Measurements from ENCODE around the gene TSPO2. TPM values are rescaled to one million over a fixed set of nuclear protein-coding genes. Genes with fewer than 3 reads are reported as not detected.

TSPO2 gene
- total RNA-seq, 2 donors from 2014 or later, result not detected

DNA sequence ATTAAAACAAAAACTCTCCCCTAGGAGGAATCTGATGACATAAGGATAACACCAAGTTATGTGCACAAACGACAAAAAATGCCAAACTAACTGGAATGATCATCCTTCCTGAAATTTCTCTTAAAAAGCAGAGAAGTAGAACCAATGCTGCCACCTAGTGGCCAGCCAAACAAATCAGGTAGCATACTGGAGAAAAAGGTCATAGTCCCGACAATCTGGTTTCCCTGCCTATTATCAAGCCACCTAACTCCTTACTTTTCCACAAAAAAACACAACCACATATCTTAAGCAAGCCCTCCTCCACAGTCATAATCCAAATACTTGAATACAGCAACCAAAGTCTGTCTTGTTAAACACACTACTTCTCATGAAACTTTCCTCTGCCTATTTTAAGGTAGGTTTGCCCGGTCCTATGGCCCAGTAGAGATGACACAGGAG, 24.6 kb downstream of the TSPO2 start:
- peaks cover 0 to 30% of the 10 kb centered on the region in 2 donors for H3K4me1 ChIP-seq
- TF ChIP-seq CTCF (IDR thresholded peaks at IDR 0.05), result peak; percentile 83 to 89
- H3K4me3 ChIP-seq, result no peak overlapping the region
- DNase-seq (ENCODE audit: low spot score), result peak; percentile 85
- H3K36me3 ChIP-seq, result peaks cover 49% of the 10 kb centered on the region
- H3K27me3 ChIP-seq, result no peaks in the 10 kb centered on the region
- no peaks in the 10 kb centered on the region for H3K9me3 ChIP-seq
- H3K27ac ChIP-seq, result peak overlapping the region in 1 of 2 donors; percentile 94

- Histone ChIP-seq H3K4me1 (peaks cover 0 to 40% of the 10 kb centered on the region in 2 donors), H3K4me3 (peak overlapping the region; percentile 88 to 90), H3K27me3 (no peaks in the 10 kb centered on the region), H3K36me3 (peaks cover 20% of the 10 kb centered on the region), H3K9me3 (no peaks in the 10 kb centered on the region), H3K27ac (peak overlapping the region; percentile 99 to 100)
- no peak for DNase-seq (ENCODE audit: low spot score)
- peak in 1 of 2 donors; percentile 23 for TF ChIP-seq CTCF (IDR thresholded peaks at IDR 0.05)
Measured at GRCh38 chr6:41071501-41071922, 29.2 kb downstream of the TSPO2 start.

DNA sequence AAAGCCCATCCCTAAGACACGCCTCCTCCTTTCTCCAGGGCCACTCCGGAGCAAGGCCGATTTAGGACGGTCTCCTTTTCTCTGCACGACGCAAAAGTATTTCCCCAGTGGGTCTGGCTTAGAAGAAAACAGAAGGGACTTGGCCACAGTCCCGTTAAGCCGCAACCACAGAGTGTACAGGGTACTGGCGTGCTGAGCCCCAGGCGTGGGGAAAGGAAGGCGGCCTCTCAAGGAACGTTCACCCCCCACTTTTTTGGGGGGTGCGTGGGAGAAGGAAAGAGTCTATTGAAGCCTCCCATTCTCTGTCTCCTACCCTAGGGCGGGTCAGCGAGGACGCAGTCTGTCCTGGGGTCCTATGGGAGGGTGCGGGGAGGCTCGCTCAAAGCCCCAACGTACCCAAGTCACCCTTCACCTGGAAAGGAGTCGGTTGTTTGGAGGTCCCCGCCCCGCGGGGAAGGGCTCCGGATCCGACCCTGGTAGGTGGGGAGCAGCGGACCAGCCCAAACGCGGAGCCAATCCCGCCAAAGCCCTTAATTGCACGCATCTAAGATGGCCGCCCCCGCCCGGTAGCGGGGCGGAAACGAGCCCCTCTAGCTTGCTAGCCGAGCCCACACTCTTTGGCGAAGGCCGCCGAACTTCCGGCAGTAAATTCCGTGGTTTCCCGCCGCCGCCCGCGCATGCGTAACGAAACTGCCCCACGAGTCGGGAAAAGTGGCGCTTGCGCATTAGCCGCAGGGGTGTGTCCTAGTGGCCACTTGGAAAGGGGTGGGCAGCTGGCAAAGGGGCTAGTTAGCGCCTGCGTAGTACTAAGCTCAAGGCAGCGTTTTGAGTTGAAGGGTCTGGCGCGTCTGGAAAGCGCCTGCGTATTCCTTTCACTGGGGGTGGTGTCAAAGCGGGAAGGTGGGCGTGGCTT, 29.9 kb downstream of the TSPO2 start, which contains the start of gene OARD1:
TSS of gene OARD1 (minus strand) at position 434 of the 913 bp plus-strand sequence. CDS start 722 bp downstream, outside the sequence.
- Histone ChIP-seq H3K9me3 (no peaks in the 10 kb centered on the region), H3K4me1 (peaks cover 0 to 37% of the 10 kb centered on the region in 2 donors), H3K4me3 (peak within 1 kb of the TSS; percentile 88 to 90), H3K27ac (peak within 1 kb of the TSS; percentile 99 to 100), H3K27me3 (no peaks in the 10 kb centered on the region), H3K36me3 (peaks cover 17% of the 10 kb centered on the region)
- peak; percentile 100 for DNase-seq (ENCODE audit: low spot score)
- no peak for TF ChIP-seq CTCF (IDR thresholded peaks at IDR 0.05)

DNA sequence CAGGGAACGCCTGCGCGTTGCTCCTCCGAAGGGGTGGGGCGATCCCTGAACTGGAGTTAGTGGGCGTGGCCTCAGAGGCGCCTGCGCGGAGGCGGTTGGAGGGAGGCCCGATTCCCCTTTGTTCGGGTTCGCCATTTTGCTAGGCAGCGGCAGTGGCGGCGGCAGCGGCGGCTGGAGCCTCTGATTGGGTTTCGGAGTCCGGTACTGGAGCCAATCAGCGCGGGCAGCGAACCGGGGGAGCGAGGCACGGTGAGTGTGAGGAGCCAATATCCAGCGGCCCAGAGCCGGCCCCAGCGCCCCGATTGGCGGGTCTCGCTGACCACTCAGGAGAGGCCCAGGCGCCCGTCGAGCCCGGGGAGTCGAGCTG, 30.6 kb downstream of the TSPO2 start, which contains the start of gene NFYA:
TSS of gene NFYA (plus strand) at position 139 of the 367 bp plus-strand sequence. CDS start 6,116 bp downstream, outside the sequence.
- peak within 1 kb of the TSS; percentile 99 to 100 for H3K27ac ChIP-seq
- TF ChIP-seq CTCF (IDR thresholded peaks at IDR 0.05), result no peak
- H3K36me3 ChIP-seq, result peaks cover 11% of the 10 kb centered on the region
- H3K4me1 ChIP-seq, result peaks cover 0 to 37% of the 10 kb centered on the region in 2 donors
- no peaks in the 10 kb centered on the region for H3K27me3 ChIP-seq
- no peak for DNase-seq (ENCODE audit: low spot score)
- H3K4me3 ChIP-seq, result peak within 1 kb of the TSS; percentile 88 to 90
- H3K9me3 ChIP-seq, result no peaks in the 10 kb centered on the region

GRCh38 chr6:41073203-41073967, 31.1 kb downstream of the TSPO2 start:
- Histone ChIP-seq H3K4me3 (peak overlapping the region; percentile 88 to 90), H3K27ac (peak overlapping the region; percentile 99 to 100), H3K27me3 (no peaks in the 10 kb centered on the region), H3K36me3 (peaks cover 7% of the 10 kb centered on the region), H3K9me3 (no peaks in the 10 kb centered on the region), H3K4me1 (peaks cover 0 to 37% of the 10 kb centered on the region in 2 donors)
- peak in 1 of 2 donors; percentile 2 for TF ChIP-seq CTCF (IDR thresholded peaks at IDR 0.05)
- DNase-seq (ENCODE audit: low spot score), result peak; percentile 83

Data from right atrium auricular region (tissue), 2 donors.